ENCODE results near the gene RAB29.
"Not testable (repeated sequence)": the region's sequence is repeated elsewhere in the genome, so short reads cannot be mapped to it uniquely, and the experiment has no call there.

RAB29 gene

GRCh38 chr1:205775015-205775716, at the start of gene RAB29:
RAB29 (minus strand) TSS chr1:205775482; CDS start chr1:205774956, 526 bp downstream.
- DNase-seq (ENCODE audit: low read depth) = peak; percentile 45

- DNase-seq (ENCODE audit: low read depth) = no peak
Observed at GRCh38 chr1:205824180-205824579, 48.9 kb upstream of the RAB29 start.

DNA sequence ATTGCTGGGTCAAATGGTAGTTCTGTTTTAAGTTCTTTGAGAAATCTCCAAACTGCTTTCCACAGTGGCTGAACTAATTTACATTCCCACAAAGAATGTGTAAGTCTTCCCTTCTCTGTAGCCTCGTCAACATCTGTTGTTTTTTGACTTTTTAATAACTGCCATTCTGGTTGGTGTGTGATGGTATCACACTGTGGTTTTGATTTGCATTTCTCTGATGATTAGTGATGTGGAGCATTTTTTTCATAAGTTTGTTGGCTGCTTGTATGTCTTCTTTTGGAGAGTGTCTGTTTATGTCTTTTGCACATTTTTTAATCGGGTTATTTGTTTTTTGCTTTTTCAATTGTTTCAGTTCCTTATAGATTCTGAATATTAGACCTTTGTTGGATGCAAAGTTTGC, 48.0 kb upstream of the RAB29 start:
- not testable (repeated sequence) for DNase-seq (ENCODE audit: low read depth)

GRCh38 chr1:205822397-205822796, 47.1 kb upstream of the RAB29 start:
- DNase-seq (ENCODE audit: low read depth) = no peak

GRCh38 chr1:205817988-205818387, 42.7 kb upstream of the RAB29 start:
- no peak for DNase-seq (ENCODE audit: low read depth)

DNA sequence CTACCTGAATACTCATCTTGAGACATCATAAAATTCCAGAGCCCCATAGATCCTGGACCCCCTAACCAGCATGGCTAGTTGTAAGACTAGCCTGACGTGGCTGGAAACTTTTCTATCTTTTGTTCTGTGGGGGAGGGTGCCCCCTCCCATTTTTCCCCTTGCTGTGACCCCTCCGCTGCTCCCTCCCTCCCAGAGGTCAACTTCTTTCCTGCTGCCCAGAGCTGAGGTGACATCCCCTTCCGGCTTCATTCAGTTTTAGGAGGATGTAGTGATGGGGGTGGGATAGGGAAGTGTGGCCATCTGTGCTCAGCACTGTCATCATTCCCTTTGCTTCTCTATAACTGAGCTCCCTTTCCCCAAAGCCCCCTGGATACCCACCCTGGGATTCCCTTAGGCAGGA, 42.1 kb upstream of the RAB29 start:
- DNase-seq (ENCODE audit: low read depth) = no peak

DNA sequence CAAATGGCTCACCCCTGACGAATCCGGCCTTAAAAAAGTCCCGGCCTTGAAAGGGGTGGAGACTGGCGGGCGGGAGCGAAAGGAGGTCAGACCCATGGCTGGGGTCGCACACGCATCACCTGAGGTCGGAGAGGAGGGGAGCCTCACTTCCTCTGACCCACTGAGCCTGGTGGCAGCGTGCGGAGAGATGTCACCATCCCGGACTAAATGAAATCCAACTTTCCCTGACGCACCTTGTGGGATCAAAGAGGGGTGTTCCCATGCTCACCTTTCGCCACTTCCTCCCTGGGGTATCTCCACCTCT, 38.4 kb upstream of the RAB29 start:
- no peak for DNase-seq (ENCODE audit: low read depth)

- DNase-seq (ENCODE audit: low read depth) = peak; percentile 67
Observed at GRCh38 chr1:205812878-205813754, 37.8 kb upstream of the RAB29 start, which contains the start of gene SLC41A1. SLC41A1 (minus strand) TSS chr1:205813198; CDS start chr1:205810441, 2,757 bp downstream.

DNA sequence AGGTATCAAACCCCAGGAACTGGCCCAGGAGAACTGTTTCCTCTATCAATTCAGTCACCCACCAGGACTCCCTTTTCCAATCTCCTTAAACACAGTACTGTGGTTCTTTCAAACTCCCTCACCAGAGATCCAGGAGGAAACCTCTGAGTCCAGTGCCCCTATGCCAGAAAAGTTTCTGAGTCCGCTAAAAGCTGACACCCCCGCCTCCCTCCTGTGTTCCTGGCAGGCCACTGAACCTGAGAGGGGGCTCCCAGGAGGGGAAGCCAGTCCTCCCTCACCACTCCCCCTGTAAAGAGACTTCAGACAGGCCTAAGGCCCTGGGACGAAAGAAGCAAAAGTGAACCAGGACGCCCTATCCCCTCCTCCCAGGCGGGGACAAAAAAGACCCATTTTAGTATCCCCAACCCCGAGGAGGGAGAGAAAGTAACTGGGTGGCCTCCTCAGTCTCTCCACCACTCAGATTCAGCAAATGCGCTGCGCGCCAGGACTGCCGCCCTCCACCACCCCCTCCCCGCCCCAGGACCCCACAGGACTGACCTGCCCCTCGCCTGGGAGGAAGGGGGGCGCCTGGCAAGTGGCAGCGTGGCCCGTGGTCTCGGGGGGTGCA, 37.1 kb upstream of the RAB29 start:
- no peak for DNase-seq (ENCODE audit: low read depth)

DNA sequence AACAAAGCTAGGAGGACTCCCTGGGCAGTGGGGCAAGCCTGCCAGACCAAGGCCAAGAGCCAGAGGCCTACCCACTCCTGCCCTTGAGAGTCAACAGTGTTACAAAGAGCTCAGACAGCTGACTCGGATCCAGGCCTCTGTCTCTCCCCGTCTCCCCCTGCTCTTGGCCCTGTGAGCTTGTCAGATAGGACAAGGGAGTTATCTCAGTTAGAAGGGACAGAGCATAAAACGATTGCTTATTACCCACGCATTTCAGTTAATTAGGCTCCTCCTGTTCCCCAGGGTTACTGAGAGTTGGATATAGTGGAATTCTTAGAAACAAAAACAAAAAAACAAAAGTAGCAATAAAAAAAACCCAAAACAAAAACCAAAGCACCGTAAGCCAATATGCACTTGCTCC, 36.4 kb upstream of the RAB29 start:
- DNase-seq (ENCODE audit: low read depth) = no peak

- no peak for DNase-seq (ENCODE audit: low read depth)
Observed at GRCh38 chr1:205810448-205811157, 35.3 kb upstream of the RAB29 start.

DNA sequence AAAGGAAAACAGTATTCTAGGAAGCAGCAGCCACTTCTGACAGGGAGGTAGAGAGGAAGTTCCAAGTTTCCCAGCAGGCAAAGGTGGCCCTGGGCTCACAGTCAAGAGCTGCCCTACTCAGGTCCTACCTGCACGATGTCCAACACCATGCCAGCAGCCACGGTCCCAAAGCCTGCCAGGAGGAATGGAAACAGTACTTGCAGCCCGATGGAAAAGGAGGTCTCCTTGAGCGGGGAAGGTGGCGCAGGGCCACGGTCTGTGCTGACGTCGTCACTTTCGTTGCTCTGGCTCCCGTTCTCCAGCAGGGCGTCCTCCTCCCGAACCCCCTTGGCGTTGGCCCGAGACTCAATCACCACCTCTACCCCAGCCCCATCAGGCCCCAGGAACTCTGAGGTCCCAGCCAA, 34.7 kb upstream of the RAB29 start:
- DNase-seq (ENCODE audit: low read depth) = no peak

DNA sequence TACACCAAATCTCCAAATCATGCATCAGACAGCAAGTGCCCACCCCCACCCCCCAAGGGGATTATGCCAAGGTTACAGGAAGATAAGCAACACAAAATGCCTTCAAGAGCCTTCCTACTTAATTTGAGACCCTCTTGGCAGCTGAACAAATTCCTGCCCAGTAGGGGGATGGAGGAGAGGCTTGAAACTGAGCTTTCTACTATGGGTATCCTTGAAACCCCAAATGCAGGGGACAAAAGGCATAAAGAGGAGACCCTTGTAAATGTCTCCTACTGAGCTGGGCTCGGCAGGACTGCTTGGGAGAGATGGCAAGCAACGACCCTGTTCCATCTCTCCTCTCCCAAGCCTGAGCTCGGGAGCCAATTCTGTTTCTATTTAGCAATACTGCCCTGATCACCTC, 34.2 kb upstream of the RAB29 start:
- DNase-seq (ENCODE audit: low read depth) = no peak

DNA sequence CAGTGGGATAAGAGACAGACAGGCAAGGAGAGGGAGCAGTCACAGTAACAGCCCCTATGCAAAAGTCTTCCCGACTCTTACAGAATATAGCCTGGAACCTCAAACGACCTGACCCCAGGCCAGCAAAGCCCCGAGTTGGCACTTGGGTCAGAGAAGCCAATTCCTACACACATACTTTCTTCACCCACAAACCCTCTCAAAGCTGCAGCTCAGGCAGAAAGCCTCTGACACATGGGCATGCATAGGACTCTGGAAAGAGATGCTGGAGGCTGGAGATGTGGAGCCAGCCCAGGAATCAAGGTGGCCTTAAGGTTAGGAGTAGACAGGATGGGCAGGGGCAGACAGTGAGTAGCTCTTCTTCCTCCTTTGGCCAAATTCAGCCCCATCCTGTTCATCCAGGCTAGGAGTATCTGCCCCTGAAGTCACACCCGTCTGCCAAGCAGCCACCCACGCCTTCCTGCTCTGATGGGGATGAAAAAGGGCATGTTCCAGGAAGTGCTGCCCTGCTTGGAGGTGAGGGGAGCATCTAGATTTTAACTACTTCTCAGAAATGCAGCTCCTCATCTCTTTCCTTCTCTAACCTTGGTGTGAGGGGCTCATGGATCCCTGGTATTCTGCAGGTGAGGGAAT, 29.9 kb upstream of the RAB29 start:
- no peak for DNase-seq (ENCODE audit: low read depth)

GRCh38 chr1:205804605-205805004, 29.3 kb upstream of the RAB29 start:
- DNase-seq (ENCODE audit: low read depth) = no peak

- DNase-seq (ENCODE audit: low read depth) = no peak
Observed at GRCh38 chr1:205803986-205804385, 28.7 kb upstream of the RAB29 start.

GRCh38 chr1:205802060-205802459, 26.8 kb upstream of the RAB29 start:
- DNase-seq (ENCODE audit: low read depth) = no peak

DNA sequence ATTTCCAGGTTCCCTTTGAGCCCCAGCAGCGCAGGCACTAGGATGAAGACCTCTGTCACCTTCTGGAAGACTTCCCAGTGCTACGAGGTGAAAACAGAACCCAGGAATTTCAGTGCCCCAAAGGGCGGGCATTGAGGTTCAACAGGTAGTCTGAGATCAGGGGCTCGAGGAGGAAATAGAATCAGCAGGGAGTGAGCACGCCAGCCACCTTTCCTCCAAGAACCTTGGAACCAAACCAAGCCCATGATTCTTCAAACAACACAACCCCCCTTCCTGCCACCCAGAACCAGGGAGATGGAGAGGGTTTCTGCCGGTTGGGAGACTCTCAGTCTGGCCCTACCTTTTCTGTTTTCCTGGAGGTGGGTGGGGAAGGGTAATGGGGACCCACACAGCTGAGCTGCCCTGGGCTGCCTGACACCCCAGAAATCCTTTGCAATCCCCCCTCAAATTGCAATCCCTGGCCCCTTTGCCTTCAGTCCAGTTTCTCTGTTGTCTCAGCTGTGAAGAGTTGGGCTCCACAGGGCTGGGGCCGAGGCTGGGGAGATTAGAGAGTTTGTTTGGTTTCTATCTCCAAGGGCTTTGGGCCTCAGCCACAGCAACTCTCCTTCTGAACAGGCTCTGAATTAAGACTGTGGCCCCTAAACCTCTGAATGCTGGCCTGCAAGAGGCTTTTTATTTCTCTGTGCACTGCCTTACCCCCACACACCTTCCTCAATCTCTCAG, 25.9 kb upstream of the RAB29 start:
- no peak for DNase-seq (ENCODE audit: low read depth)

GRCh38 chr1:205800427-205800826, 25.1 kb upstream of the RAB29 start:
- DNase-seq (ENCODE audit: low read depth) = no peak

DNA sequence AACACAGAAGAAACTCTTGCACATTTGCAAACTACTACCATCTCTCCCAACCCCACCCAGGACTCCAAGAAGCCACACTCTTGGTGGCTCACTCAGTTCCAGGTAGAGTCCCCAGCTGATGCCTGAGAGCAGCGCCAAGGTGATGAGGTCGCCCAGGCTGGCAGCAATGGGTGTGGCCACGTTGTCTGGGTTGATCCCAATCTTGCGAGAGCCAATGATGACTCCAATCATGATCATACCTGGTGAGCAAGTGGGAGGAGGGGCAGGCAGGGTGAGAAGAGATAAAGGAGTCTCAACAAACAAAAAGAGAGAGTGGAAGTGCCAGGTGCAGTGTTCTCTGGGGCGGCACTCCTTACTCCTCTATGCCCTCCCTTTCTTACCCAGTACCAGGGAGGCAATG, 23.3 kb upstream of the RAB29 start:
- no peak for DNase-seq (ENCODE audit: low read depth)

DNA sequence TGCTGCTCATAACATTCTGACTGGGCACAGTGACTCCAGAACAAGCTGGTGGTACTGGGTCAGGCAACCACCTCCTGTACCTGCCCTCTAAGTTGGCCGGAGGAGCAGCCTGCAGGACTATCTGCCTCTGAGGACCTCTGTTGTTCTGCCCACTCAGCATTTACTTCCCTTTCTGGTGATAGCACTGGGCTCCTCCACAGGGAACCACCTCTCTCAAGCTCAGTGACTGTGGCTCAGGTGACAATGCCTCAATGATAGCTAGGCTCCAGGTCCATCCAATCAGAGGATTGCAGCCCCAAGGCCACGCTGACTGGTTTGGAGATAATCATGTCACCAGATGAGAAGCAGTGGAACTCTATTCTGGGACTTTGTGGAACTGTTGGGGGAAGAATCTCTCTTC, 21.9 kb upstream of the RAB29 start:
- DNase-seq (ENCODE audit: low read depth) = no peak

Measured in CMK (cell line).